Measurements from ENCODE around the gene C1QTNF12.

Gene C1QTNF12

GRCh38 chr1:1226566-1227362 is 19.8 kb downstream of the C1QTNF12 start:
- DNase-seq: no peak

GRCh38 chr1:1225913-1226312 is 20.6 kb downstream of the C1QTNF12 start:
- no peak for DNase-seq

GRCh38 chr1:1225238-1225845 is 21.2 kb downstream of the C1QTNF12 start:
- DNase-seq: no peak

- no peak for DNase-seq
Observed at GRCh38 chr1:1223891-1224290, 22.6 kb downstream of the C1QTNF12 start.

GRCh38 chr1:1223321-1223720 is 23.2 kb downstream of the C1QTNF12 start:
- no peak for DNase-seq

- DNase-seq: no peak
Observed at GRCh38 chr1:1222575-1223225, 23.8 kb downstream of the C1QTNF12 start.

- DNase-seq: peak; percentile 25
Observed at GRCh38 chr1:1221887-1222574, 24.5 kb downstream of the C1QTNF12 start.

- no peak for DNase-seq
Observed at GRCh38 chr1:1220197-1220596, 26.3 kb downstream of the C1QTNF12 start.

- DNase-seq: no peak
Observed at GRCh38 chr1:1219341-1219740, 27.2 kb downstream of the C1QTNF12 start.

GRCh38 chr1:1218524-1219200 is 27.9 kb downstream of the C1QTNF12 start:
- no peak for DNase-seq

- no peak for DNase-seq
Observed at GRCh38 chr1:1217621-1218523, 28.6 kb downstream of the C1QTNF12 start.

GRCh38 chr1:1216770-1217620 is 29.5 kb downstream of the C1QTNF12 start:
- no peak for DNase-seq

- DNase-seq: no peak
Observed at GRCh38 chr1:1215881-1216605, 30.5 kb downstream of the C1QTNF12 start.

GRCh38 chr1:1215080-1215676 is 31.3 kb downstream of the C1QTNF12 start:
- no peak for DNase-seq

- no peak for DNase-seq
Observed at GRCh38 chr1:1213345-1214265, 32.9 kb downstream of the C1QTNF12 start, which contains the start of gene TNFRSF4. TSS of gene TNFRSF4 (minus strand) at chr1:1214153. CDS start at chr1:1214127, 26 bp downstream.

- peak; percentile 16 for DNase-seq
Observed at GRCh38 chr1:1212780-1213344, 33.7 kb downstream of the C1QTNF12 start.

GRCh38 chr1:1211541-1212441 is 34.7 kb downstream of the C1QTNF12 start:
- DNase-seq: no peak
